ENCODE data around the gene USP3.

- no peak for TF ChIP-seq CTCF (IDR thresholded peaks at IDR 0.05)
- no peak for TF ChIP-seq POLR2A (IDR thresholded peaks at IDR 0.05)
Observed at GRCh38 chr15:63633312-63633711, 128.9 kb downstream of the USP3 start.

Measured in heart left ventricle (tissue), 13 donors.